Measurements from ENCODE around the gene SLC35A4. TPM values are rescaled to one million over a fixed set of nuclear protein-coding genes. Genes with fewer than 3 reads are reported as not detected.

The SLC35A4 gene
- total RNA-seq, 2 experiments from 2014 or later, result 72.9 to 73.6 TPM

DNA sequence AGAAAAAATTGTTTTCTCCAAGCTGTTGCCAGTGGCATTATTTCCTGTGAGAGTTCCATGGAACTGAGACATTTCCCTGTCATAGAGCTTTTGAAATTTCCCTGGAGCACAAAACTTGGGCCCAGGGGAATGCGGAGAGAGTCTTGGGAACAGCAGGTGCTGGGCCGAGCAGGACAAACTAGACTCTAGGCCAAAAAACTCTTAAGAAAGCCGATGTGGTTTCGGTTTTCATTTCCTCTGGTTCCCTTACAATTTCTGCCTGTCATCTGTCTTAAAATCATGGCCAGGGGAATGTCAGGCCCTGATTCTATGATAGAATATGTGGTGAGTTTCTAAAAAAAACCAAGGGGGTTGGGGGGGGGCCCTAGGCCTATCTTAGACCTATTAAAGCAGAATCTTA lies 4.6 kb downstream of the SLC35A4 start:
- TF ChIP-seq, protein P1, sequence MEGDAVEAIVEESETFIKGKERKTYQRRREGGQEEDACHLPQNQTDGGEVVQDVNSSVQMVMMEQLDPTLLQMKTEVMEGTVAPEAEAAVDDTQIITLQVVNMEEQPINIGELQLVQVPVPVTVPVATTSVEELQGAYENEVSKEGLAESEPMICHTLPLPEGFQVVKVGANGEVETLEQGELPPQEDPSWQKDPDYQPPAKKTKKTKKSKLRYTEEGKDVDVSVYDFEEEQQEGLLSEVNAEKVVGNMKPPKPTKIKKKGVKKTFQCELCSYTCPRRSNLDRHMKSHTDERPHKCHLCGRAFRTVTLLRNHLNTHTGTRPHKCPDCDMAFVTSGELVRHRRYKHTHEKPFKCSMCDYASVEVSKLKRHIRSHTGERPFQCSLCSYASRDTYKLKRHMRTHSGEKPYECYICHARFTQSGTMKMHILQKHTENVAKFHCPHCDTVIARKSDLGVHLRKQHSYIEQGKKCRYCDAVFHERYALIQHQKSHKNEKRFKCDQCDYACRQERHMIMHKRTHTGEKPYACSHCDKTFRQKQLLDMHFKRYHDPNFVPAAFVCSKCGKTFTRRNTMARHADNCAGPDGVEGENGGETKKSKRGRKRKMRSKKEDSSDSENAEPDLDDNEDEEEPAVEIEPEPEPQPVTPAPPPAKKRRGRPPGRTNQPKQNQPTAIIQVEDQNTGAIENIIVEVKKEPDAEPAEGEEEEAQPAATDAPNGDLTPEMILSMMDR (IDR thresholded peaks at IDR 0.05), result no peak
- Mint-ChIP-seq H3K27ac (peak overlapping the region; percentile 92), H3K4me3 (peak overlapping the region; percentile 54), H3K27me3 (no peaks in the 10 kb centered on the region), H3K4me1 (ENCODE audit: low read depth) (peaks cover 44% of the 10 kb centered on the region), H3K36me3 (ENCODE audit: low read depth) (peaks cover 34% of the 10 kb centered on the region), H3K9me3 (no peaks in the 10 kb centered on the region)
- CTCF ChIA-PET, result interaction anchor here (1.0 to 1.7 kb wide), 7 partner anchors 66 to 210 kb away, joined by 3 to 7 read pairs (median 3); no protein-coding TSS in a partner anchor
- POLR2A ChIA-PET, result interaction anchor here (0.6 to 1.2 kb wide), 6 partner anchors 12 to 404 kb away, joined by 3 to 4 read pairs (median 3); partner anchors contain the start of gene SRA1
- intact Hi-C loops (cut with micrococcal nuclease), result loop anchor here (10.0 kb wide), 1 partner anchor 136 kb away; the partner anchor contains the start of gene ZMAT2
- ATAC-seq (no peak), DNase-seq (no peak)

DNA sequence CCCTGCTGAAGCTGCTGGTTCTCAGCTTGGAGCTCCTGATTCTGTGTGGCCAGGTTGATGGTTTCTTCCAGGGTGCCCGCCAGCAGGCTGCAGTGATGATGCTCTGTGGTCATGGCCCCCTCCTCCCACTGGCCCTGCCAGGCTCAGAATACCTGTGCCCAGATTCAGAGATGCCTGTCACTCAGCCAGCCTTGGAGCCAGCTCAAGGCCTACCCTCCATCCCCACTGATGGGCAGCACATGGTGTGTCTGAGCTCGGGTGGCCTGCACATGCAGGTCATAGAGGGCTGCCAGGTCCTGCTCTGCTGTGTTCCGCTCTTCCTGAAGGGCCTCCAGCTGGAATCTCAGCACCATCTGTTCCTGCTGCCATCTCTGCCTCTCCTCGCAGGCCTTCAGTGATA lies 5.4 kb downstream of the SLC35A4 start:
- peak overlapping the region; percentile 92 for H3K27ac Mint-ChIP-seq
- TF ChIP-seq, protein P1 (IDR thresholded peaks at IDR 0.05), result no peak
- no peak for DNase-seq
- intact Hi-C loops (cut with micrococcal nuclease), result no loop called here
- CTCF ChIA-PET, result interaction anchor here (0.8 to 1.7 kb wide), 6 partner anchors 63 to 177 kb away, joined by 3 to 7 read pairs (median 3); partner anchors contain the start of genes CD14 and TMCO6
- H3K4me1 Mint-ChIP-seq (ENCODE audit: low read depth), result peaks cover 44% of the 10 kb centered on the region
- POLR2A ChIA-PET, result interaction anchor here (0.6 to 1.2 kb wide), 7 partner anchors 13 to 405 kb away, joined by 3 to 4 read pairs (median 3); partner anchors contain the start of gene SRA1
- no peak overlapping the region for H3K4me3 Mint-ChIP-seq
- no peaks in the 10 kb centered on the region for H3K27me3 Mint-ChIP-seq
- no peak for ATAC-seq
- peaks cover 34% of the 10 kb centered on the region for H3K36me3 Mint-ChIP-seq (ENCODE audit: low read depth)
- H3K9me3 Mint-ChIP-seq, result no peaks in the 10 kb centered on the region

DNA sequence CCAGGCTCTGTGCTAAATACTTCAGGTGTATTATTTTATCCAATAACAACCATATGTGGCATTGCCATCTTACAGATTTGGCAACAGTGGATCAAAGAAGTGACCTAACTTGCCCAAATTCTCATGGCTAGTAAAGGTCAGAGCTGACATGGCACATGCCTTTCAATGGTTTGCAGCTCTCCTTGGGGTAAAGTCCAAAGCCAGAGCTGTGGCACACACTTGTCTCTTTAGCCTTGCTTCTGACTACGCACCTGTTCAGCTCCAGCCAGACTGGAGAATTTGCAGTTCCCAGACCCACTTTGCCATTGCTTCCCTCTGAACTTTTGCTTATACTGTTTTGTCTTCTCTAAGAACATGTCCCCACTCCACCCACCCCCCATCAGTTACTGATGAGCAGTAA lies 5.9 kb downstream of the SLC35A4 start:
- DNase-seq, result no peak
- H3K9me3 Mint-ChIP-seq, result no peaks in the 10 kb centered on the region
- TF ChIP-seq, protein P1 (IDR thresholded peaks at IDR 0.05), result no peak
- ATAC-seq, result no peak
- POLR2A ChIA-PET, result interaction anchor here (0.6 to 1.0 kb wide), 4 partner anchors 22 to 60 kb away, joined by 3 read pairs; no protein-coding TSS in a partner anchor
- peaks cover 32% of the 10 kb centered on the region for H3K36me3 Mint-ChIP-seq (ENCODE audit: low read depth)
- intact Hi-C loops (cut with micrococcal nuclease), result no loop called here
- H3K27ac Mint-ChIP-seq, result peak overlapping the region; percentile 92
- H3K4me3 Mint-ChIP-seq, result no peak overlapping the region
- no peaks in the 10 kb centered on the region for H3K27me3 Mint-ChIP-seq
- H3K4me1 Mint-ChIP-seq (ENCODE audit: low read depth), result peaks cover 42% of the 10 kb centered on the region
- CTCF ChIA-PET, result interaction anchor here (0.8 to 1.7 kb wide), 3 partner anchors 62 to 68 kb away, joined by 3 to 7 read pairs (median 4); partner anchors contain the start of genes CD14 and TMCO6

DNA sequence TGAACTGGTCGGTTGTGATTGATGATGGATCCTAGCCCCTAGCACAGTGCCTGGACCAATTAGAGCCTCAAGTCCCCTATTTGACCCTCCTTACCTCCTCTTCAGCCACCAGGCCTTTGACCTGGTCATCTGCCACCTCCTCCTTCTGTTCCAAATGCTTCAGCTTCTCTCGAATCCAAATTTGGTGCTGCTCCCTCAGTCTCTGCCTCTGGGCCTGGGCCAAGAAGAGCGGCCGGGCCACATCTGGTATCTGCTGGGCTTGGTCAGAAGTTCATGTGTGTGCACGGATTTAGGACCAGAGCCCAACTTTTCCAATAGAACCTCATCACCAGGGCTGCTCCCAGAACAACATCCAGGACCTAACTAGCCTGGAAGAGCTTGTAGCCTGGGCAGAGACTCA lies 6.5 kb downstream of the SLC35A4 start:
- peaks cover 36% of the 10 kb centered on the region for H3K4me1 Mint-ChIP-seq (ENCODE audit: low read depth)
- peak overlapping the region; percentile 26 for H3K27ac Mint-ChIP-seq

More for the DNA sequence above, 6.5 kb downstream of the SLC35A4 start:
- DNase-seq (no peak), ATAC-seq (no peak)
- Mint-ChIP-seq H3K4me3 (no peak overlapping the region), H3K9me3 (no peaks in the 10 kb centered on the region), H3K36me3 (ENCODE audit: low read depth) (peaks cover 28% of the 10 kb centered on the region), H3K27me3 (no peaks in the 10 kb centered on the region)
- TF ChIP-seq, protein P1 (IDR thresholded peaks at IDR 0.05), result no peak
- ChIA-PET CTCF (interaction anchor here (0.7 kb wide), 1 partner anchor 64 kb away, joined by 3 read pairs; no protein-coding TSS in a partner anchor), POLR2A (interaction anchor here (1.0 kb wide), 1 partner anchor 60 kb away, joined by 3 read pairs; no protein-coding TSS in a partner anchor)
- intact Hi-C loops (cut with micrococcal nuclease), result no loop called here

Measured in activated CD8-positive, alpha-beta T cell treated with anti-CD3 and anti-CD28 coated beads for 36 hours (primary cell).